HepG2 (cell line): ENCODE data around the gene TRPT1. TPM values are rescaled to one million over a fixed set of nuclear protein-coding genes. Genes with fewer than 3 reads are reported as not detected.
A peak's percentile ranks its signal among the peaks of the same experiment; 100 is the strongest.

Source experiments
- FOXA3 ChIP-seq: IDR thresholded peaks from 2 replicates; pipeline ENCODE4 v1.6.1; 2016; ENCODE audit warnings: missing genetic modification reagents, missing compliant biosample characterization
- GATA4 ChIP-seq: sonication (generic); IDR thresholded peaks from 2 replicates; pipeline ENCODE4 v1.6.1; 2016; ENCODE audit warnings: antibody characterized with exemption, low read depth, borderline replicate concordance
- HOXA5 ChIP-seq: sonication (generic); formaldehyde crosslinking; IDR thresholded peaks from 2 replicates; pipeline ENCODE4 v1.4.0; 2020; ENCODE audit warnings: missing genetic modification reagents
- HOXA7 ChIP-seq: sonication (generic); formaldehyde crosslinking; IDR thresholded peaks from 2 replicates; pipeline ENCODE4 v1.8.1; 2022; ENCODE audit warnings: mild to moderate bottlenecking, missing genetic modification reagents, moderate library complexity
- NFE2 ChIP-seq: sonication (generic); formaldehyde crosslinking; IDR thresholded peaks from 2 replicates; pipeline ENCODE4 v1.4.0; 2020; ENCODE audit warnings: missing genetic modification reagents
- NPAS2 ChIP-seq: sonication (generic); formaldehyde crosslinking; IDR thresholded peaks from 2 replicates; pipeline ENCODE4 v1.8.0; 2022; ENCODE audit warnings: mild to moderate bottlenecking, missing genetic modification reagents, borderline replicate concordance
- POLR2AphosphoS2 ChIP-seq: IDR thresholded peaks from 2 replicates; pipeline ENCODE4 v1.6.1; 2011; ENCODE audit warnings: low read depth, low read length, improper control_type of control experiment
- SMAD9 ChIP-seq: sonication (generic); formaldehyde crosslinking; IDR thresholded peaks from 2 replicates; pipeline ENCODE4 v1.5.1; 2020; ENCODE audit warnings: mild to moderate bottlenecking, missing genetic modification reagents
- TARDBP ChIP-seq: sonication (generic); formaldehyde crosslinking; IDR thresholded peaks from 2 replicates; pipeline ENCODE4 v1.8.0; 2022; ENCODE audit warnings: mild to moderate bottlenecking, missing genetic modification reagents
- THYN1 ChIP-seq: sonication (generic); formaldehyde crosslinking; IDR thresholded peaks from 2 replicates; pipeline ENCODE4 v1.8.1; 2023; ENCODE audit warnings: low read depth, mild to moderate bottlenecking, moderate library complexity, missing genetic modification reagents, borderline replicate concordance
- ZNF12 ChIP-seq: sonication (generic); formaldehyde crosslinking; IDR thresholded peaks from 2 replicates; pipeline ENCODE4 v1.5.0; 2020; ENCODE audit warnings: missing genetic modification reagents
- ZNF589 ChIP-seq: sonication (generic); formaldehyde crosslinking; conservative IDR thresholded peaks from 2 replicates; pipeline ENCODE4 v1.8.0; 2022; ENCODE audit warnings: mild to moderate bottlenecking, moderate library complexity, missing genetic modification reagents
- ZNF83 ChIP-seq: sonication (generic); formaldehyde crosslinking; IDR thresholded peaks from 2 replicates; pipeline ENCODE4 v1.4.0; 2020; ENCODE audit warnings: missing genetic modification reagents, mild to moderate bottlenecking, borderline replicate concordance
- ZNF879 ChIP-seq: sonication (generic); formaldehyde crosslinking; IDR thresholded peaks from 2 replicates; pipeline ENCODE4 v1.8.1; 2023; ENCODE audit warnings: missing genetic modification reagents
- polyA plus RNA-seq, 8 experiments: library from polyadenylated mRNA; depleted of rRNA in 3 of 8; stranded (reverse) in 7 of 8; unstranded in 1 of 8; fragments of >200 nt; fragmentation: Illumina TruSeq in 4 of 8; extraction: Trizol in 4 of 8; gene quantifications; 2 replicates each; pipeline versions ENCODE4 v1.2.1 to v1.2.3, GENCODE V29; 2011 to 2016; ENCODE audit warnings: low read depth in 4 of 8, missing spikeins in 1 of 8, mixed read lengths in 1 of 8; ENCODE audit not compliant: insufficient read depth in 1 of 8
- total RNA-seq, 5 experiments: library from RNA; depleted of rRNA; stranded (reverse); fragments of >200 nt; fragmentation: Illumina TruSeq; extraction: Trizol; gene quantifications; 2 replicates each; pipeline ENCODE4 v1.2.3, GENCODE V29; 2016; ENCODE audit warnings: low read depth in 1 of 5
- TF ChIP-seq, protein P1 (sequence below): sonication (generic); formaldehyde crosslinking; IDR thresholded peaks from 2 replicates; pipeline ENCODE4 v1.4.0; 2020; ENCODE audit warnings: missing genetic modification reagents
- TF ChIP-seq, protein P2 (sequence below): sonication (generic); formaldehyde crosslinking; IDR thresholded peaks from 2 replicates; pipeline ENCODE4 v1.5.1; 2020; ENCODE audit warnings: mild to moderate bottlenecking, missing genetic modification reagents, borderline replicate concordance
- TF ChIP-seq, protein P3 (sequence below): sonication (generic); formaldehyde crosslinking; IDR thresholded peaks from 2 replicates; pipeline ENCODE4 v1.5.0; 2020; ENCODE audit warnings: missing genetic modification reagents, mild to moderate bottlenecking, borderline replicate concordance
- TF ChIP-seq, protein P4 (sequence below): sonication (generic); formaldehyde crosslinking; IDR thresholded peaks from 2 replicates; pipeline ENCODE4 v1.4.0; 2020; ENCODE audit warnings: missing genetic modification reagents

Gene TRPT1
- total and polyA plus RNA-seq, 2 of the 13 experiments (the other 11 are each of a cell fraction or from before 2014, with no cell fraction given) = 24.8 to 40.7 TPM

DNA sequence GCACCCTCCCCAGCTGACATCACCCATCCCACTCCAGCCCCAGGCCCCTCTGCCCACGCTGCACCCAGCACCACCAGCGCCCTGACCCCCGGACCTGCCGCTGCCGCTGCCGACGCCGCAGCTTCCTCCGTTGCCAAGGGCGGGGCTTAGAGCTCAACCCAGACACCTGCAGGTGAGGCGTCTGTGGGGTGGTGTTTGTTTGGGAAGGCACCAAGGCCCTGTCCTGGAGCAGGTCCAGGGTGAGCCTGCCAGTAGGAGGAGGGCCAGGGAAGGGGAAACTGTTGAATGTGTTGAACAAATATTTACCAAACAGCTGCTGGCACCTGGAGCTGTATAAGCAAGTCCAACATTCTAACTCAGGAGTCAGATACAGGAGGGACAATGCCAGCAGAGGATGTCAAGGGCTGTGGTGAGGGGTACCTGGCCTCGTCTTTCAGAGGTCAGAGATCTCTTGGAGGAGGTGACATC lies 11.5 kb upstream of the TRPT1 start (continued):
- TF ChIP-seq, protein P1, sequence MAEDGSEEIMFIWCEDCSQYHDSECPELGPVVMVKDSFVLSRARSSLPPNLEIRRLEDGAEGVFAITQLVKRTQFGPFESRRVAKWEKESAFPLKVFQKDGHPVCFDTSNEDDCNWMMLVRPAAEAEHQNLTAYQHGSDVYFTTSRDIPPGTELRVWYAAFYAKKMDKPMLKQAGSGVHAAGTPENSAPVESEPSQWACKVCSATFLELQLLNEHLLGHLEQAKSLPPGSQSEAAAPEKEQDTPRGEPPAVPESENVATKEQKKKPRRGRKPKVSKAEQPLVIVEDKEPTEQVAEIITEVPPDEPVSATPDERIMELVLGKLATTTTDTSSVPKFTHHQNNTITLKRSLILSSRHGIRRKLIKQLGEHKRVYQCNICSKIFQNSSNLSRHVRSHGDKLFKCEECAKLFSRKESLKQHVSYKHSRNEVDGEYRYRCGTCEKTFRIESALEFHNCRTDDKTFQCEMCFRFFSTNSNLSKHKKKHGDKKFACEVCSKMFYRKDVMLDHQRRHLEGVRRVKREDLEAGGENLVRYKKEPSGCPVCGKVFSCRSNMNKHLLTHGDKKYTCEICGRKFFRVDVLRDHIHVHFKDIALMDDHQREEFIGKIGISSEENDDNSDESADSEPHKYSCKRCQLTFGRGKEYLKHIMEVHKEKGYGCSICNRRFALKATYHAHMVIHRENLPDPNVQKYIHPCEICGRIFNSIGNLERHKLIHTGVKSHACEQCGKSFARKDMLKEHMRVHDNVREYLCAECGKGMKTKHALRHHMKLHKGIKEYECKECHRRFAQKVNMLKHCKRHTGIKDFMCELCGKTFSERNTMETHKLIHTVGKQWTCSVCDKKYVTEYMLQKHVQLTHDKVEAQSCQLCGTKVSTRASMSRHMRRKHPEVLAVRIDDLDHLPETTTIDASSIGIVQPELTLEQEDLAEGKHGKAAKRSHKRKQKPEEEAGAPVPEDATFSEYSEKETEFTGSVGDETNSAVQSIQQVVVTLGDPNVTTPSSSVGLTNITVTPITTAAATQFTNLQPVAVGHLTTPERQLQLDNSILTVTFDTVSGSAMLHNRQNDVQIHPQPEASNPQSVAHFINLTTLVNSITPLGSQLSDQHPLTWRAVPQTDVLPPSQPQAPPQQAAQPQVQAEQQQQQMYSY (CRISPR knock-in tag) = no peak
- peak; percentile 71; the same call in 1 of the 2 replicates for TF ChIP-seq TARDBP
- TF ChIP-seq THYN1 (CRISPR knock-in tag) = no peak
- TF ChIP-seq, protein P2, sequence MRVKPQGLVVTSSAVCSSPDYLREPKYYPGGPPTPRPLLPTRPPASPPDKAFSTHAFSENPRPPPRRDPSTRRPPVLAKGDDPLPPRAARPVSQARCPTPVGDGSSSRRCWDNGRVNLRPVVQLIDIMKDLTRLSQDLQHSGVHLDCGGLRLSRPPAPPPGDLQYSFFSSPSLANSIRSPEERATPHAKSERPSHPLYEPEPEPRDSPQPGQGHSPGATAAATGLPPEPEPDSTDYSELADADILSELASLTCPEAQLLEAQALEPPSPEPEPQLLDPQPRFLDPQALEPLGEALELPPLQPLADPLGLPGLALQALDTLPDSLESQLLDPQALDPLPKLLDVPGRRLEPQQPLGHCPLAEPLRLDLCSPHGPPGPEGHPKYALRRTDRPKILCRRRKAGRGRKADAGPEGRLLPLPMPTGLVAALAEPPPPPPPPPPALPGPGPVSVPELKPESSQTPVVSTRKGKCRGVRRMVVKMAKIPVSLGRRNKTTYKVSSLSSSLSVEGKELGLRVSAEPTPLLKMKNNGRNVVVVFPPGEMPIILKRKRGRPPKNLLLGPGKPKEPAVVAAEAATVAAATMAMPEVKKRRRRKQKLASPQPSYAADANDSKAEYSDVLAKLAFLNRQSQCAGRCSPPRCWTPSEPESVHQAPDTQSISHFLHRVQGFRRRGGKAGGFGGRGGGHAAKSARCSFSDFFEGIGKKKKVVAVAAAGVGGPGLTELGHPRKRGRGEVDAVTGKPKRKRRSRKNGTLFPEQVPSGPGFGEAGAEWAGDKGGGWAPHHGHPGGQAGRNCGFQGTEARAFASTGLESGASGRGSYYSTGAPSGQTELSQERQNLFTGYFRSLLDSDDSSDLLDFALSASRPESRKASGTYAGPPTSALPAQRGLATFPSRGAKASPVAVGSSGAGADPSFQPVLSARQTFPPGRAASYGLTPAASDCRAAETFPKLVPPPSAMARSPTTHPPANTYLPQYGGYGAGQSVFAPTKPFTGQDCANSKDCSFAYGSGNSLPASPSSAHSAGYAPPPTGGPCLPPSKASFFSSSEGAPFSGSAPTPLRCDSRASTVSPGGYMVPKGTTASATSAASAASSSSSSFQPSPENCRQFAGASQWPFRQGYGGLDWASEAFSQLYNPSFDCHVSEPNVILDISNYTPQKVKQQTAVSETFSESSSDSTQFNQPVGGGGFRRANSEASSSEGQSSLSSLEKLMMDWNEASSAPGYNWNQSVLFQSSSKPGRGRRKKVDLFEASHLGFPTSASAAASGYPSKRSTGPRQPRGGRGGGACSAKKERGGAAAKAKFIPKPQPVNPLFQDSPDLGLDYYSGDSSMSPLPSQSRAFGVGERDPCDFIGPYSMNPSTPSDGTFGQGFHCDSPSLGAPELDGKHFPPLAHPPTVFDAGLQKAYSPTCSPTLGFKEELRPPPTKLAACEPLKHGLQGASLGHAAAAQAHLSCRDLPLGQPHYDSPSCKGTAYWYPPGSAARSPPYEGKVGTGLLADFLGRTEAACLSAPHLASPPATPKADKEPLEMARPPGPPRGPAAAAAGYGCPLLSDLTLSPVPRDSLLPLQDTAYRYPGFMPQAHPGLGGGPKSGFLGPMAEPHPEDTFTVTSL (CRISPR knock-in tag) = no peak
- 0 out of 2 replicates have a peak, but pooled peaks have one; percentile 49 for TF ChIP-seq SMAD9 (CRISPR knock-in tag)
- 0 out of 2 replicates have a peak, but pooled peaks have one; percentile 60 for TF ChIP-seq HOXA7 (CRISPR knock-in tag)
- no peak for TF ChIP-seq POLR2AphosphoS2
- TF ChIP-seq ZNF12 (CRISPR knock-in tag) = no peak
- no peak for TF ChIP-seq ZNF879 (CRISPR knock-in tag)
- TF ChIP-seq NFE2 (CRISPR knock-in tag) = no peak
- peak; percentile 52; the same call in 1 of the 2 replicates for TF ChIP-seq ZNF589 (CRISPR knock-in tag)
- peak; percentile 89 for TF ChIP-seq FOXA3
- TF ChIP-seq, protein P3, sequence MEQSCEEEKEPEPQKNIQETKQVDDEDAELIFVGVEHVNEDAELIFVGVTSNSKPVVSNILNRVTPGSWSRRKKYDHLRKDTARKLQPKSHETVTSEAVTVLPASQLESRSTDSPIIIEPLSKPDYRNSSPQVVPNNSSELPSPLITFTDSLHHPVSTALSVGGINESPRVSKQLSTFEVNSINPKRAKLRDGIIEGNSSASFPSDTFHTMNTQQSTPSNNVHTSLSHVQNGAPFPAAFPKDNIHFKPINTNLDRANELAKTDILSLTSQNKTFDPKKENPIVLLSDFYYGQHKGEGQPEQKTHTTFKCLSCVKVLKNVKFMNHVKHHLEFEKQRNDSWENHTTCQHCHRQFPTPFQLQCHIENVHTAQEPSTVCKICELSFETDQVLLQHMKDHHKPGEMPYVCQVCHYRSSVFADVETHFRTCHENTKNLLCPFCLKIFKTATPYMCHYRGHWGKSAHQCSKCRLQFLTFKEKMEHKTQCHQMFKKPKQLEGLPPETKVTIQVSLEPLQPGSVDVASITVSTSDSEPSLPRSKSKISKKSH (CRISPR knock-in tag) = no peak
- no peak for TF ChIP-seq GATA4
- TF ChIP-seq, protein P4, sequence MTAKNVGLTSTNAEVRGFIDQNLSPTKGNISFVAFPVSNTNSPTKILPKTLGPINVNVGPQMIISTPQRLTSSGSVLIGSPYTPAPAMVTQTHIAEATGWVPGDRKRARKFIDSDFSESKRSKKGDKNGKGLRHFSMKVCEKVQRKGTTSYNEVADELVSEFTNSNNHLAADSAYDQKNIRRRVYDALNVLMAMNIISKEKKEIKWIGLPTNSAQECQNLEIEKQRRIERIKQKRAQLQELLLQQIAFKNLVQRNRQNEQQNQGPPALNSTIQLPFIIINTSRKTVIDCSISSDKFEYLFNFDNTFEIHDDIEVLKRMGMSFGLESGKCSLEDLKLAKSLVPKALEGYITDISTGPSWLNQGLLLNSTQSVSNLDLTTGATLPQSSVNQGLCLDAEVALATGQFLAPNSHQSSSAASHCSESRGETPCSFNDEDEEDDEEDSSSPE (CRISPR knock-in tag) = 0 out of 2 replicates have a peak, but pooled peaks have one; percentile 26
- TF ChIP-seq HOXA5 = no peak
- no peak for TF ChIP-seq NPAS2 (CRISPR knock-in tag)
- no peak for TF ChIP-seq ZNF83
